ENCODE measurements around the gene CA14. TPM values are rescaled to one million over a fixed set of nuclear protein-coding genes. Genes with fewer than 3 reads are reported as not detected.
"Not testable (repeated sequence)": the region's sequence is repeated elsewhere in the genome, so short reads cannot be mapped to it uniquely, and the experiment has no call there.

CA14 gene
- total RNA-seq, 4 donors from 2014 or later: 0.54 to 1.5 (median 0.78) TPM

DNA sequence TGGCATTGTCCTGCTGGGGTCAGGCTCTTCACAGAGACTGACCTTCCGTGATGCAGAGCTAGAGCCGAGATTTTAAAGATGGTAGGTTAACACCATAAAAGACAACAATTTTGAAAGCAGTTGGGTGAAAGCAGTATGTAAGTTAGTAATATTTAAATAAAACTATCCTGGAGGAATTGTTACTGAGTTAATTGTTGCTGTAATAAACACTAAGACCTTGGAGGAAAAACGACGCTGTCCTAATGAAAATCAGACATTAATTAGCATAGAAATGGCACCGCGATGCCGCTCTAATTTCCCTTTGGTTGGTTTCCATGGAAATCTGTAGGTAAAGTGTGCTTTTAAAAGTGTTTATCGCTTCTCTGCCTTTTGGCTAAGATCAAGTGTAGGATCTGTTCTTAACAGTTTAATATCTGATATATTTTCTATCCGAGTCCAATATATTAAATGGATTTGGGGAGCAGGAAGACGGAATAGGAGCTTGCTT lies 20.9 kb upstream of the CA14 start:
- H3K4me1 ChIP-seq: peaks cover 0 to 20% (median 0%) of the 10 kb centered on the region in 3 donors
- no peak for ATAC-seq

DNA sequence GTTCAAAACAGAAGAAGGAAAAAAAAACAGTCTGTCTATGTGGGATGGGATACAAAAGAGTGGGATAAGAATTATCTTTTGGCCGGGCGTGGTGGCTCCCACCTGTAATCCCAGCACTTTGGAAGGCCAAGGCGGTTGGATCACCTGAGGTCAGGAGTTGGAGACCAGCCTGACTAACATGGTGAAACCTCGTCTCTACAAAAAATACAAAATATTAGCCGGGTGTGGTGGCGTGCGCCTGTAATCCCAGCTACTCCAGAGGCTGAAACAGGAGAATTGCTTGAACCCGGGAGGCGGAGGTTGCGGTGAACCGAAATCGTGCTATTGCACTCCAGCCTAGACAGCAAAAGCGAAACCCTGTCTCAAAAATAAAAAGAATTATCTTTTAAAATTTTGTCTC lies 20.4 kb upstream of the CA14 start:
- not testable (repeated sequence) for H3K27ac ChIP-seq, H3K27me3 ChIP-seq, H3K36me3 ChIP-seq, ATAC-seq, H3K9me3 ChIP-seq, H3K4me3 ChIP-seq
- WGBS, 2 donors (ENCODE audit: low coverage in 1 of 2): 90 to 92% methylated on average over 2 to 12 of the region's 13 CpGs
- peaks cover 0 to 20% (median 0%) of the 10 kb centered on the region in 3 donors for H3K4me1 ChIP-seq

More for the DNA sequence above, 20.9 kb upstream of the CA14 start:
- H3K9me3 ChIP-seq: no peaks in the 10 kb centered on the region
- H3K27me3 ChIP-seq: no peaks in the 10 kb centered on the region
- H3K36me3 ChIP-seq: no peaks in the 10 kb centered on the region
- peak overlapping the region in 3 of 4 donors; percentile 49 to 100 (median 99) for H3K27ac ChIP-seq
- WGBS, 2 donors (ENCODE audit: low coverage in 1 of 2): 24 to 26% methylated on average over 10 of the region's 10 CpGs
- TF ChIP-seq CTCF (IDR thresholded peaks at IDR 0.05) (no peak), EP300 (IDR thresholded peaks at IDR 0.05) (no peak), POLR2A (IDR thresholded peaks at IDR 0.05) (no peak), POLR2AphosphoS5 (IDR thresholded peaks at IDR 0.05) (no peak)
- peak overlapping the region; percentile 66 to 96 for H3K4me3 ChIP-seq

DNA sequence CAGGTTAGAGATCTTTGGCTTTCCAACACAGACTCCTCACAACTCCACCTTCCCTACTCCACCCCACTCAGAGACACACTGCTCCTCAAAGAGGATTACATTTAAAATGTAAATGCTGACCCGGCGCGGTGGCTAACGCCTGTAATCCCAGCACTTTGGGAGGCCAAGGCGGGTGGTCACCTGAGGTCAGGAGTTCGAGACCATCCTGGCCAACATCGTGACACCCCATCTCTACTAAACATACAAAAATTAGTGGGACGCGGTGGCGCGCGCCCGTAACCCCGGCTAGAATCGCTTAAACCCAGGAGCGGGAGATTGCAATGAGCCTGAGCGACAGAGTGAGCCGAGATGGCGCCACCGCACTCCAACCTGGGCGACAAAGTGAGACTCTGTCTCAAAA lies 19.8 kb upstream of the CA14 start:
- Histone ChIP-seq H3K27ac (no peak overlapping the region), H3K9me3 (no peaks in the 10 kb centered on the region), H3K4me1 (peaks cover 0 to 19% (median 0%) of the 10 kb centered on the region in 3 donors), H3K4me3 (no peak overlapping the region), H3K36me3 (no peaks in the 10 kb centered on the region), H3K27me3 (no peaks in the 10 kb centered on the region)
- TF ChIP-seq CTCF (IDR thresholded peaks at IDR 0.05) (no peak), POLR2AphosphoS5 (IDR thresholded peaks at IDR 0.05) (no peak)
- 92% methylated on average over 18 of the region's 21 CpGs; no CpG with 5 or more reads in 1 of the 2 donors for WGBS, 2 donors (ENCODE audit: low coverage in 1 of 2)
- no peak for ATAC-seq

- Histone ChIP-seq H3K4me3 (no peak overlapping the region), H3K4me1 (no peaks in the 10 kb centered on the region), H3K36me3 (no peaks in the 10 kb centered on the region), H3K9me3 (no peaks in the 10 kb centered on the region), H3K27me3 (no peaks in the 10 kb centered on the region), H3K27ac (no peak overlapping the region)
- 53 to 66% methylated on average over 3 of the region's 3 CpGs for WGBS, 2 donors (ENCODE audit: low coverage in 1 of 2)
- ATAC-seq: no peak
- TF ChIP-seq POLR2AphosphoS5 (IDR thresholded peaks at IDR 0.05) (no peak), POLR2A (IDR thresholded peaks at IDR 0.05) (no peak), EP300 (IDR thresholded peaks at IDR 0.05) (no peak), CTCF (IDR thresholded peaks at IDR 0.05) (no peak)
Measured at GRCh38 chr1:150243003-150243402, 14.6 kb upstream of the CA14 start.

- H3K27me3 ChIP-seq: no peaks in the 10 kb centered on the region
- H3K36me3 ChIP-seq: no peaks in the 10 kb centered on the region
- TF ChIP-seq EP300 (IDR thresholded peaks at IDR 0.05) (no peak), CTCF (IDR thresholded peaks at IDR 0.05) (no peak), POLR2AphosphoS5 (IDR thresholded peaks at IDR 0.05) (no peak)
- H3K4me1 ChIP-seq: no peaks in the 10 kb centered on the region
- H3K27ac ChIP-seq: no peak overlapping the region
- no peak overlapping the region for H3K4me3 ChIP-seq
- 73 to 83% methylated on average over 2 of the region's 2 CpGs for WGBS, 2 donors (ENCODE audit: low coverage in 1 of 2)
- ATAC-seq: no peak
- no peaks in the 10 kb centered on the region for H3K9me3 ChIP-seq
Measured at GRCh38 chr1:150249936-150250335, 7.6 kb upstream of the CA14 start.
